Measurements from ENCODE around the gene CTNND2.

DNA sequence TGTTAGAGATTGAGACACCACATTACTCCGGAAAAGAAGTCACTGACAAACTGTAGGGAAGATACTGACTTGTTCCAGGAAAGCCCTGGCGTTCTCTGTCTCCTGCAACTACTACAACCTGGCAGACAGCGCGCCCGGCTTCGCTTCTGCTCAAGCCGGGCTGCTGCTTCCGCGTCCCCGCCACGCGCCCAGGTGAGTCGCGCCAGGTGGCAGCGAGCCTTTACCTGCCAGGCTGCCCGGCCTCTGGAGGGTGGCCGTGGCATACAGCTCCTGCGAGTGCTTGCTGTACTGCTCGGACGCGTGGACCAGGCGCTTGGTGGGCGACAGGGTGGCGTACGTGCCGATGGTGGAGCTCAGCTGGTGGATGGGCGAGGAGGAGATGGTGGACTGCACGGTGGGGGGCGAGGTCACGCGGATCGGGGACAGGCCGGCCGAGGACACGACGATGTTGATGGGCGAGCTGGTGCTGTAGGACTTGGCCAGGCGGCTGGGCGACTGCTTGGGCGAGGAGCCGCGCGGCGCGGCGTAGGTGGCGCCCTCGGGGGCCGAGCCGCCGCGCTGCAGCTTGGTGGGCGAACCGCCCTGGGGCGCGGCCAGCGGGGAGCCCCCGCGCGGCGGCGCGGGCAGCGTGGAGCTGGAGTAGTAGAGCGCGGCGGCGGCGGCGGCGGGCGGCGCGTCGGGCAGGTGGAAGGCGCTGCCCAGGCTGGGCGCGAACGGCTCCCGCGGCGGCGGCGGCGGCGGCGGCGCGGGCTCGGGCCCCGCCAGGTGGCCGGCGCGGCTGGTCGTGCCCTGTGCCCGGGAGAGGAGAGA is 519.6 kb downstream of the CTNND2 start:
- no peak for TF ChIP-seq ZNF274 (IDR thresholded peaks at IDR 0.05; ENCODE audit: low read depth, low read length)
- peak; percentile 33 for TF ChIP-seq SUZ12 (IDR thresholded peaks at IDR 0.05; ENCODE audit: extremely low read depth, insufficient read depth, insufficient read length)
